ENCODE measurements around the gene TBRG1.

The TBRG1 gene, protein sequence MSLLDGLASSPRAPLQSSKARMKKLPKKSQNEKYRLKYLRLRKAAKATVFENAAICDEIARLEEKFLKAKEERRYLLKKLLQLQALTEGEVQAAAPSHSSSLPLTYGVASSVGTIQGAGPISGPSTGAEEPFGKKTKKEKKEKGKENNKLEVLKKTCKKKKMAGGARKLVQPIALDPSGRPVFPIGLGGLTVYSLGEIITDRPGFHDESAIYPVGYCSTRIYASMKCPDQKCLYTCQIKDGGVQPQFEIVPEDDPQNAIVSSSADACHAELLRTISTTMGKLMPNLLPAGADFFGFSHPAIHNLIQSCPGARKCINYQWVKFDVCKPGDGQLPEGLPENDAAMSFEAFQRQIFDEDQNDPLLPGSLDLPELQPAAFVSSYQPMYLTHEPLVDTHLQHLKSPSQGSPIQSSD

GRCh38 chr11:124622531-124623451, at the start of gene TBRG1:
Gene TBRG1, plus strand, starts transcription at chr11:124622864. Its CDS starts 220 bp downstream, at chr11:124623084.
- DNase-seq (ENCODE audit: insufficient read length, low spot score), result peak; percentile 83
- FAIRE-seq, result no peak
- TF ChIP-seq, protein P1, sequence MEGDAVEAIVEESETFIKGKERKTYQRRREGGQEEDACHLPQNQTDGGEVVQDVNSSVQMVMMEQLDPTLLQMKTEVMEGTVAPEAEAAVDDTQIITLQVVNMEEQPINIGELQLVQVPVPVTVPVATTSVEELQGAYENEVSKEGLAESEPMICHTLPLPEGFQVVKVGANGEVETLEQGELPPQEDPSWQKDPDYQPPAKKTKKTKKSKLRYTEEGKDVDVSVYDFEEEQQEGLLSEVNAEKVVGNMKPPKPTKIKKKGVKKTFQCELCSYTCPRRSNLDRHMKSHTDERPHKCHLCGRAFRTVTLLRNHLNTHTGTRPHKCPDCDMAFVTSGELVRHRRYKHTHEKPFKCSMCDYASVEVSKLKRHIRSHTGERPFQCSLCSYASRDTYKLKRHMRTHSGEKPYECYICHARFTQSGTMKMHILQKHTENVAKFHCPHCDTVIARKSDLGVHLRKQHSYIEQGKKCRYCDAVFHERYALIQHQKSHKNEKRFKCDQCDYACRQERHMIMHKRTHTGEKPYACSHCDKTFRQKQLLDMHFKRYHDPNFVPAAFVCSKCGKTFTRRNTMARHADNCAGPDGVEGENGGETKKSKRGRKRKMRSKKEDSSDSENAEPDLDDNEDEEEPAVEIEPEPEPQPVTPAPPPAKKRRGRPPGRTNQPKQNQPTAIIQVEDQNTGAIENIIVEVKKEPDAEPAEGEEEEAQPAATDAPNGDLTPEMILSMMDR (IDR thresholded peaks at IDR 0.05; ENCODE audit: insufficient read depth, missing control alignments), result no peak

GRCh38 chr11:124577716-124578427, 44.8 kb upstream of the TBRG1 start:
- FAIRE-seq (no peak), DNase-seq (ENCODE audit: insufficient read length, low spot score) (no peak)

DNA sequence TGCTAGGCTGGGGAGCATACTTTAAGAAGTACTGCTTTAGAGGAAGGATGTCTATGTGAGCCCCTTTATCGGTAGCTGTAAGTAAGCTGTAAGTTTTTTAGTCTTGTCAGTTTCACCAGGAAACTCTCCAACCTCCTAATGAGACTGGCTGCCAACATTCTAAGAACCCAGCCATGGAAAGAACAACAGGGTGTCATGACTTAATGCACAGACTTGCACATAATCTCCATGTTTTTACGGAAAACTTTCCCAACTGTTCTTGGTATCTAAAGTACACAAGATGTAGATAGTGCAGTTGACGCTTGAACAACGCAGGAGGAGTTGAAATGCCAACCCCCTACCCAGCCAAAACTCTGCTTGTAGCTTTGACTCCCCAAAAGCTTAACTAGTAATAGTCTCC, 43.9 kb upstream of the TBRG1 start:
- no peak for FAIRE-seq
- TF ChIP-seq, protein P1 (IDR thresholded peaks at IDR 0.05; ENCODE audit: insufficient read depth, missing control alignments), result no peak
- DNase-seq (ENCODE audit: insufficient read length, low spot score), result no peak

More at GRCh38 chr11:124577716-124578427, 44.8 kb upstream of the TBRG1 start:
- TF ChIP-seq, protein P1 (IDR thresholded peaks at IDR 0.05; ENCODE audit: insufficient read depth, missing control alignments), result no peak

GRCh38 chr11:124581817-124582216, 40.8 kb upstream of the TBRG1 start:
- no peak for DNase-seq (ENCODE audit: insufficient read length, low spot score)
- no peak for FAIRE-seq
- TF ChIP-seq, protein P1 (IDR thresholded peaks at IDR 0.05; ENCODE audit: insufficient read depth, missing control alignments), result no peak

DNA sequence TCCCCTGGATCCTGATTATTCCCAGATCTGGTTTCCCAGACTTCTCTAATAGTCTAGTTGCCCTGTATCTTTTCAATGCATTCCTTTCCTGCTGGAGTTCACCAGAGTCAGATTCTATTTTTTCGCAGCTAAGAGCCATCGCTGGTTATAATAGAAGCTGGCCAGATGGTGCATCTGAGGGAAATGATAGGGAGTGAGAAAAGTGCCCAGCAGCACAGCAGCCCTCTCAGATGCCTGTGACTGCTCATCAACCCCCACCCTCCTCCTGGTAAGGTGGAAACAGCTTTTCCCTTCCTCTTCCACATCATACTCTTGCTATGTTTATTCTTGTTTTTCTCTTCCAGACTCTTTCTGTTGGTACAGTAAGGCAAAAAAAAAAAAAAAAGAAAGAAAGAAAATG, 40.1 kb upstream of the TBRG1 start:
- DNase-seq (ENCODE audit: insufficient read length, low spot score) (no peak), FAIRE-seq (no peak)
- TF ChIP-seq, protein P1 (IDR thresholded peaks at IDR 0.05; ENCODE audit: insufficient read depth, missing control alignments), result no peak

DNA sequence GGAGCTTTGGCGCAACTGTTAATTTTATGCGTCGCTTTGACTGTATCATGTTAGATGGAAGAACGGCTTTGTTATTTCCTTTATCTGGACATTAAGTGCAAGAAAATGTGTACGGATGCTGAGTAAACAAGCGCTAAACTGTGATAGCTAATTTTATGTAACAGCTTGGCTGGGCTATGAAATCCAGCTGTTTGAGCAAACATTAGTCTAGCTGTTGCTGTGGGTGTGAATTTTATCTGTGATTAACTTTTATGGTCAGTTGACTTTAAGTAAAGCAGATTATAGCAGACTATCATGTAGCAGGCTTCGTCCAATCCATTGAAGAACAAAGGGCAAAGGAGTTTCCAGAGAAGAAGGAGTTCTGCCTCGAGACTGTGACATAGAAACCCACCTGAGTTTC, 38.9 kb upstream of the TBRG1 start:
- TF ChIP-seq, protein P1 (IDR thresholded peaks at IDR 0.05; ENCODE audit: insufficient read depth, missing control alignments), result no peak
- FAIRE-seq, result no peak
- no peak for DNase-seq (ENCODE audit: insufficient read length, low spot score)
